Duodenal mucosa (tissue), 2 donors: ENCODE data around the gene PPP2R5B.

Source experiments
- H3K27ac ChIP-seq: one replicate; pipeline ENCODE4 v1.7.0; 2013; ENCODE audit warnings: low read depth, low read length
- H3K27me3 ChIP-seq, 2 donors: one replicate each; pipeline ENCODE4 v1.7.0; 2013; ENCODE audit warnings: low read length in 2 of 2, control low read depth in 1 of 2; ENCODE audit not compliant: insufficient read depth in 2 of 2, control insufficient read depth in 1 of 2
- H3K36me3 ChIP-seq, 2 donors: one replicate each; pipeline ENCODE4 v1.7.0; 2013; ENCODE audit warnings: low read length in 2 of 2, control low read depth in 1 of 2; ENCODE audit not compliant: insufficient read depth in 2 of 2, control insufficient read depth in 1 of 2
- H3K4me1 ChIP-seq, 2 donors: one replicate each; pipeline ENCODE4 v1.7.0; 2013; ENCODE audit warnings: low read length in 2 of 2, control low read depth in 1 of 2; ENCODE audit not compliant: insufficient read depth in 2 of 2, control insufficient read depth in 1 of 2
- H3K4me3 ChIP-seq, 2 donors: one replicate each; pipeline ENCODE4 v1.7.0; 2013; ENCODE audit warnings: low read length in 2 of 2, low read depth in 1 of 2
- H3K9ac ChIP-seq, 2 donors: one replicate each; pipeline ENCODE4 v1.7.0; 2013; ENCODE audit warnings: low read length in 2 of 2, low read depth in 1 of 2
- H3K9me3 ChIP-seq, 2 donors: one replicate each; pipeline ENCODE4 v1.7.0; 2013; ENCODE audit warnings: low read length in 2 of 2, control low read depth in 1 of 2; ENCODE audit not compliant: control insufficient read depth in 1 of 2

The PPP2R5B gene

GRCh38 chr11:64880240-64881001 lies 44.1 kb upstream of the PPP2R5B start:
- Histone ChIP-seq H3K4me1 (peaks cover 44 to 56% of the 10 kb centered on the region in 2 donors), H3K4me3 (peak overlapping the region in 1 of 2 donors; percentile 46), H3K9me3 (no peaks in the 10 kb centered on the region), H3K27ac (peak overlapping the region; percentile 53), H3K36me3 (no peaks in the 10 kb centered on the region), H3K27me3 (no peaks in the 10 kb centered on the region), H3K9ac (peak overlapping the region; percentile 8 to 45)

DNA sequence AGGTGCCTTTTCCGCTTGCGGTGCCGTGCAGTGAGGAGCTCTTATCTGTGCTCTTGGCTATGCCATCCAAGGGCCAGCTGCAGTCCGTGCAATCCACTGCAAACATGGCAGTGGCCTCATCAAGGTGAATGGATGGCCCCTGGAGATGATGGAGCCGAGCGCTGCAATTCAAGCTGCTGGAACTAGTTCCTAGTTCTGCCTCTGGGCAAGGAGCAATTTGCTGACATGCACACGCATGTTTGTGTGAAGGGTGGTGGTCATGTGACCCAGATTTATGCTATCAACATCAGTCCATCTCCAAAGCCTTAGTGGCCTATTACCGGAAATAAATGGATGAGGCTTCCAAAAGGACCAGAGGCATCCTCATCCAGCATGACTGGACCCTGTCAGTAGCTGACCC lies 43.0 kb upstream of the PPP2R5B start:
- Histone ChIP-seq H3K4me3 (no peak overlapping the region), H3K27ac (no peak overlapping the region), H3K4me1 (peaks cover 42 to 47% of the 10 kb centered on the region in 2 donors)

DNA sequence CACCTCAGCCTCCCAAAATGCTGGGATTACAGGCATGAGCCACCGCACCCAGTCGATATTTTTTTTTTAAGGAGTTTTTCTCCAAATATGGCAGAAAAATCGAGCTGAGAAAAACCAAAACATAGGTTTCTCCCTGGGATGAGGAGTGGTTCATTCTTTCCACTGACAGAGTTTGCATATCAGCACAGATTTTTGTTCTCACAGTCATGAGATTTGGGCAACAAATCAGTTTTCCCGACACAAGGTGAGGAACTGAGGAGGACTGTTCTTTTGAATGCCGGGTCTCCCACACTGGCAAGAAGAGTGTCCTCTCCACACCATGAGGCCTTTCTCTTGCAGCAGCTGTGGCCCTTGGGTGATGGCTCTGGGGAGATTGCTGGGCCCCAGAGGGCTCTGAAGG lies 42.2 kb upstream of the PPP2R5B start:
- Histone ChIP-seq H3K4me3 (no peak overlapping the region), H3K9me3 (no peaks in the 10 kb centered on the region), H3K27ac (no peak overlapping the region), H3K36me3 (no peaks in the 10 kb centered on the region), H3K4me1 (peaks cover 34 to 39% of the 10 kb centered on the region in 2 donors), H3K27me3 (no peaks in the 10 kb centered on the region), H3K9ac (no peak overlapping the region)

More for the DNA sequence above, 43.0 kb upstream of the PPP2R5B start:
- Histone ChIP-seq H3K27me3 (no peaks in the 10 kb centered on the region), H3K9me3 (no peaks in the 10 kb centered on the region), H3K36me3 (no peaks in the 10 kb centered on the region), H3K9ac (no peak overlapping the region)

DNA sequence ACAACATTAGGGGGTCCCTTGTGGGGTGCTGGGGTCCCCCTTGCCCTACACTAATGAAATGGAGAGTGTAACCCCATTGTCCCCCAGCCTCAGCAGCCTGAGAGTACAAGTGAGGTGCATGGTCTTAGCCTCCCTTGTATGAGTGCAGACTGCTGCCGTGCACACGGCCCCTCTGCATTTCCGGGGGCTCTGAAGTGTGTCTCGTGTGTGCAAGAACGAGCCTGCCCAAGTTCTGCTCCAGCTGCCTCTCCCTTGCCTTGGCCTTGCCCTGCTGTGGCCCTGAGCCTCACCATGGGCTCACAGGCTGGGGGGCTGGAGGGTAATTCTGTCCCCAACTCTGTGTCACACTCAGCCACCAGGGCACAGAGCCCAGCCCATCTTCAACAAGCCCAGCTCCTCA lies 40.9 kb upstream of the PPP2R5B start:
- Histone ChIP-seq H3K27me3 (no peaks in the 10 kb centered on the region), H3K36me3 (no peaks in the 10 kb centered on the region), H3K9me3 (no peaks in the 10 kb centered on the region), H3K4me1 (peaks cover 43 to 44% of the 10 kb centered on the region in 2 donors), H3K27ac (no peak overlapping the region), H3K9ac (no peak overlapping the region), H3K4me3 (no peak overlapping the region)

DNA sequence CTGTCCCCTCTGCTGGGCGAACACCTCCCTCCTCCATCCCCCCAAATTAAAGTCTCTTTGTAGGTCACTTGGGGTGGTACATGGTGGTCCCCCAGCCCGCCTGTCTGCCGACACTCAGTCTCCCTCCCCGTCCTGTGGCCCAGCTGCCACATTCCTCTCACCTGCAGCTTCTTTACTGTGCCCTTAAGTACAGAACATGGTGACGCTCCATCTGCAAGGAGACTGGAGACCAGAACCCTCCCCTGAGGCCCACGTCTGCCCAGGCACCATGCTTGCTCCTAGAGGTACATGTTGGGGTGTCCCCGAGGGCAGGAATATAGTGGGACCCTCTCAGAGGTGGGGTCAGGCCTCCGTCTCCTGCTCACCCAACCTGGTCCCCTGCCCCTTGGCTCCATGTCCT lies 40.5 kb upstream of the PPP2R5B start:
- Histone ChIP-seq H3K4me1 (peaks cover 46% of the 10 kb centered on the region in 2 donors), H3K4me3 (no peak overlapping the region), H3K9ac (no peak overlapping the region), H3K27me3 (no peaks in the 10 kb centered on the region), H3K36me3 (no peaks in the 10 kb centered on the region), H3K9me3 (no peaks in the 10 kb centered on the region), H3K27ac (no peak overlapping the region)

GRCh38 chr11:64885367-64886286 lies 38.9 kb upstream of the PPP2R5B start:
- Histone ChIP-seq H3K27me3 (no peaks in the 10 kb centered on the region), H3K27ac (peak overlapping the region; percentile 36), H3K36me3 (peaks cover 3 to 5% of the 10 kb centered on the region in 2 donors), H3K4me3 (no peak overlapping the region), H3K9ac (peak overlapping the region in 1 of 2 donors; percentile 29), H3K4me1 (peaks cover 30 to 37% of the 10 kb centered on the region in 2 donors), H3K9me3 (no peaks in the 10 kb centered on the region)

- Histone ChIP-seq H3K27ac (peak overlapping the region; percentile 85), H3K9ac (peak overlapping the region in 1 of 2 donors; percentile 33), H3K27me3 (no peaks in the 10 kb centered on the region), H3K36me3 (peaks cover 17 to 19% of the 10 kb centered on the region in 2 donors), H3K9me3 (no peaks in the 10 kb centered on the region), H3K4me1 (peaks cover 26% of the 10 kb centered on the region in 2 donors), H3K4me3 (peak overlapping the region; percentile 36 to 61)
Observed at GRCh38 chr11:64887234-64887756, 37.2 kb upstream of the PPP2R5B start.

- Histone ChIP-seq H3K4me1 (peaks cover 26% of the 10 kb centered on the region in 2 donors), H3K27me3 (no peaks in the 10 kb centered on the region), H3K27ac (peak overlapping the region; percentile 85), H3K36me3 (peaks cover 21 to 22% of the 10 kb centered on the region in 2 donors), H3K4me3 (peak overlapping the region; percentile 36 to 61), H3K9ac (peak overlapping the region; percentile 33 to 75), H3K9me3 (no peaks in the 10 kb centered on the region)
Observed at GRCh38 chr11:64887757-64888405, 36.6 kb upstream of the PPP2R5B start.

GRCh38 chr11:64888406-64888728 lies 36.1 kb upstream of the PPP2R5B start:
- Histone ChIP-seq H3K4me3 (peak overlapping the region; percentile 36 to 61), H3K9me3 (no peaks in the 10 kb centered on the region), H3K9ac (peak overlapping the region; percentile 33 to 75), H3K4me1 (peaks cover 26% of the 10 kb centered on the region in 2 donors), H3K36me3 (peaks cover 21 to 24% of the 10 kb centered on the region in 2 donors), H3K27ac (peak overlapping the region; percentile 85), H3K27me3 (no peaks in the 10 kb centered on the region)
